K562 (cell line): ENCODE measurements around the gene PLEKHA6. TPM values are rescaled to one million over a fixed set of nuclear protein-coding genes. Genes with fewer than 3 reads are reported as not detected.
A peak's percentile ranks its signal among the peaks of the same experiment; 100 is the strongest.

ENCODE experiments used
- BRF1 ChIP-seq: IDR thresholded peaks from 3 replicates; pipeline ENCODE4 v1.6.1; 2011; ENCODE audit warnings: borderline replicate concordance, mild to moderate bottlenecking; ENCODE audit not compliant: insufficient read length; ENCODE audit errors: extremely low read depth
- CTCF ChIP-seq, 3 experiments: IDR thresholded peaks in 2 of 3; conservative IDR thresholded peaks in 1 of 3; 2 replicates each; pipeline ENCODE4 v1.5.1; 2011 to 2012; ENCODE audit warnings: low read length in 3 of 3, mild to moderate bottlenecking in 3 of 3, control low read depth in 2 of 3, improper control_type of control experiment in 1 of 3, inconsistent platforms in 1 of 3, low read depth in 1 of 3, mixed read lengths in 1 of 3, moderate library complexity in 1 of 3; ENCODE audit not compliant: insufficient read depth in 2 of 3
- DPF2 ChIP-seq: fragments of 450-650 bp; IDR thresholded peaks from 2 replicates; pipeline ENCODE4 v1.6.1; 2016
- ETV5 ChIP-seq: sonication (generic); formaldehyde crosslinking; IDR thresholded peaks from 2 replicates; pipeline ENCODE4 v1.4.0; 2020; ENCODE audit warnings: low read depth, mild to moderate bottlenecking, missing genetic modification reagents
- FOXJ3 ChIP-seq: sonication (generic); formaldehyde crosslinking; IDR thresholded peaks from 2 replicates; pipeline ENCODE4 v1.4.0; 2020; ENCODE audit warnings: mild to moderate bottlenecking, missing genetic modification reagents
- MCM2 ChIP-seq: fragments of 450-650 bp; IDR thresholded peaks from 2 replicates; pipeline ENCODE4 v1.6.1; 2017; ENCODE audit warnings: low read depth, mild to moderate bottlenecking
- MYNN ChIP-seq, 2 experiments: sonication (generic); formaldehyde crosslinking in 1 of 2; IDR thresholded peaks; 2 replicates each; pipeline versions ENCODE4 v1.5.0 to v1.6.1; 2016 to 2020; ENCODE audit warnings: antibody characterized with exemption in 1 of 2, missing genetic modification reagents in 1 of 2
- NFE2 ChIP-seq: IDR thresholded peaks from 2 replicates; pipeline ENCODE4 v1.6.1; 2014; ENCODE audit warnings: antibody characterized with exemption, low read depth
- NFIC ChIP-seq: fragments of 450-650 bp; IDR thresholded peaks from 2 replicates; pipeline ENCODE4 v1.6.1; 2017; ENCODE audit warnings: mild to moderate bottlenecking, inconsistent platforms
- SAFB2 ChIP-seq: fragments of 200-400 bp; formaldehyde crosslinking; IDR thresholded peaks from 2 replicates; pipeline ENCODE4 v1.6.1; 2018; ENCODE audit warnings: borderline replicate concordance, low read length, low read depth, moderate library complexity; ENCODE audit not compliant: severe bottlenecking
- TAF1 ChIP-seq: IDR thresholded peaks from 2 replicates; pipeline ENCODE4 v1.6.1; 2011; ENCODE audit warnings: mild to moderate bottlenecking, low read length, moderate library complexity; ENCODE audit not compliant: insufficient read depth, control insufficient read depth, severe bottlenecking; ENCODE audit errors: extremely low read depth
- THRAP3 ChIP-seq: fragments of 450-650 bp; IDR thresholded peaks from 2 replicates; pipeline ENCODE4 v1.6.1; 2016; ENCODE audit warnings: mild to moderate bottlenecking, inconsistent platforms, borderline replicate concordance
- ZNF224 ChIP-seq: sonication (generic); formaldehyde crosslinking; IDR thresholded peaks from 2 replicates; pipeline ENCODE4 v1.8.0; 2022; ENCODE audit warnings: mild to moderate bottlenecking, missing genetic modification reagents
- ZNF311 ChIP-seq: fragments of 250-450 bp; sonication (Bioruptor Pico); IDR thresholded peaks from 2 replicates; pipeline ENCODE4 v1.4.0; 2020; ENCODE audit warnings: mild to moderate bottlenecking, moderate library complexity
- ZNF407 ChIP-seq: fragments of 450-650 bp; IDR thresholded peaks from 2 replicates; pipeline ENCODE4 v1.6.1; 2016; ENCODE audit warnings: low read depth
- ZNF589 ChIP-seq: fragments of 200-800 bp; sonication (Bioruptor generic); IDR thresholded peaks from 2 replicates; pipeline ENCODE4 v1.6.1; 2016; ENCODE audit warnings: low read depth, missing genetic modification characterization, missing compliant biosample characterization
- polyA plus RNA-seq, 8 experiments: library from polyadenylated mRNA; depleted of rRNA in 4 of 8; stranded (reverse) in 5 of 8; unstranded in 3 of 8; fragments of >200 nt; fragmentation: Nextera tagmentation in 2 of 8; fragmentation: Illumina TruSeq in 1 of 8; extraction: Ambion mirVana in 2 of 8; extraction: Trizol in 1 of 8; gene quantifications; 2 replicates each; pipeline versions ENCODE4 v1.2.1 to v1.2.3, GENCODE V29; 2011 to 2014; ENCODE audit warnings: inconsistent platforms in 1 of 8, missing spikeins in 1 of 8
- total RNA-seq, 7 experiments: library from RNA; depleted of rRNA in 6 of 7; stranded (reverse); fragments of >200 nt in 6 of 7; fragmentation: Illumina TruSeq in 2 of 7; extraction: Trizol in 2 of 7; gene quantifications; 2 replicates each; pipeline versions ENCODE4 v1.2.1 to v1.2.3, GENCODE V29; 2011 to 2021; ENCODE audit warnings: low replicate concordance in 1 of 7
- TF ChIP-seq, protein P1 (sequence below): sonication (generic); formaldehyde crosslinking; IDR thresholded peaks from 2 replicates; pipeline ENCODE4 v1.8.0; 2022; ENCODE audit warnings: missing genetic modification reagents, mild to moderate bottlenecking, borderline replicate concordance

Gene PLEKHA6
- total and polyA plus RNA-seq, 9 of the 15 experiments (the other 6 are each of a cell fraction or from before 2014, with no cell fraction given): under 0.01 to 0.33 (median 0.01) TPM; not detected in 4

GRCh38 chr1:204227351-204227750 lies 132.4 kb downstream of the PLEKHA6 start (continued):
- TF ChIP-seq BRF1 (no peak), CTCF (IDR thresholded peaks at IDR 0.05 in 2 of 3, conservative IDR thresholded peaks at IDR 0.05 in 1 of 3; ENCODE audit: insufficient read depth in 2 of 3, low read depth in 1 of 3, low read length in 3 of 3) (no peak), ZNF589 (CRISPR knock-in tag) (peak; percentile 87), THRAP3 (no peak), ZNF311 (CRISPR knock-in tag) (no peak), ETV5 (CRISPR knock-in tag) (0 out of 2 replicates have a peak, but pooled peaks have one; percentile 32), DPF2 (0 out of 2 replicates have a peak, but pooled peaks have one; percentile 60), TAF1 (no peak), SAFB2 (no peak), ZNF224 (CRISPR knock-in tag) (no peak), FOXJ3 (CRISPR knock-in tag) (no peak), MCM2 (no peak), NFE2 (0 out of 2 replicates have a peak, but pooled peaks have one; percentile 1), ZNF407 (no peak), NFIC (peak; percentile 59), MYNN (IDR thresholded peaks at IDR 0.05) (no peak), MYNN (CRISPR knock-in tag; IDR thresholded peaks at IDR 0.05) (no peak)
- TF ChIP-seq, protein P1, sequence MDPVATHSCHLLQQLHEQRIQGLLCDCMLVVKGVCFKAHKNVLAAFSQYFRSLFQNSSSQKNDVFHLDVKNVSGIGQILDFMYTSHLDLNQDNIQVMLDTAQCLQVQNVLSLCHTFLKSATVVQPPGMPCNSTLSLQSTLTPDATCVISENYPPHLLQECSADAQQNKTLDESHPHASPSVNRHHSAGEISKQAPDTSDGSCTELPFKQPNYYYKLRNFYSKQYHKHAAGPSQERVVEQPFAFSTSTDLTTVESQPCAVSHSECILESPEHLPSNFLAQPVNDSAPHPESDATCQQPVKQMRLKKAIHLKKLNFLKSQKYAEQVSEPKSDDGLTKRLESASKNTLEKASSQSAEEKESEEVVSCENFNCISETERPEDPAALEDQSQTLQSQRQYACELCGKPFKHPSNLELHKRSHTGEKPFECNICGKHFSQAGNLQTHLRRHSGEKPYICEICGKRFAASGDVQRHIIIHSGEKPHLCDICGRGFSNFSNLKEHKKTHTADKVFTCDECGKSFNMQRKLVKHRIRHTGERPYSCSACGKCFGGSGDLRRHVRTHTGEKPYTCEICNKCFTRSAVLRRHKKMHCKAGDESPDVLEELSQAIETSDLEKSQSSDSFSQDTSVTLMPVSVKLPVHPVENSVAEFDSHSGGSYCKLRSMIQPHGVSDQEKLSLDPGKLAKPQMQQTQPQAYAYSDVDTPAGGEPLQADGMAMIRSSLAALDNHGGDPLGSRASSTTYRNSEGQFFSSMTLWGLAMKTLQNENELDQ (CRISPR knock-in tag): no peak
